NCI-H1930 (cell line): ENCODE results near the gene RGL1.

Source experiments
- DNase-seq, 2 experiments: peaks; one replicate each; lab custom pipeline; 2025; lab: John Stamatoyannopoulos, UW

Gene RGL1

GRCh38 chr1:183916574-183916973 is 111.7 kb downstream of the RGL1 start:
- DNase-seq: no peak

GRCh38 chr1:183918589-183918988 is 113.7 kb downstream of the RGL1 start:
- DNase-seq: no peak

- no peak for DNase-seq
Observed at GRCh38 chr1:183920651-183921050, 115.7 kb downstream of the RGL1 start.

GRCh38 chr1:183922197-183922596 is 117.3 kb downstream of the RGL1 start:
- no peak for DNase-seq

GRCh38 chr1:183925947-183926346 is 121.0 kb downstream of the RGL1 start:
- DNase-seq: no peak

- no peak for DNase-seq
Observed at GRCh38 chr1:183926983-183927382, 122.1 kb downstream of the RGL1 start.

GRCh38 chr1:183931646-183932271 is 126.8 kb downstream of the RGL1 start:
- DNase-seq: no peak

- no peak for DNase-seq
Observed at GRCh38 chr1:183932412-183932811, 127.5 kb downstream of the RGL1 start.

- no peak for DNase-seq
Observed at GRCh38 chr1:183933528-183934179, 128.7 kb downstream of the RGL1 start.

- DNase-seq: no peak
Observed at GRCh38 chr1:183934314-183934713, 129.4 kb downstream of the RGL1 start.

GRCh38 chr1:183936009-183936408 is 131.1 kb downstream of the RGL1 start:
- no peak for DNase-seq

GRCh38 chr1:183936791-183937190 is 131.9 kb downstream of the RGL1 start:
- no peak for DNase-seq

- no peak for DNase-seq
Observed at GRCh38 chr1:183937611-183938010, 132.7 kb downstream of the RGL1 start.

- DNase-seq: no peak
Observed at GRCh38 chr1:183941001-183941400, 136.1 kb downstream of the RGL1 start.

- no peak for DNase-seq
Observed at GRCh38 chr1:183942933-183943693, 138.2 kb downstream of the RGL1 start.

- DNase-seq: no peak
Observed at GRCh38 chr1:183945428-183946319, 140.8 kb downstream of the RGL1 start.

GRCh38 chr1:183946320-183946613 is 141.3 kb downstream of the RGL1 start:
- DNase-seq: no peak

GRCh38 chr1:183947988-183948387 is 143.1 kb downstream of the RGL1 start:
- DNase-seq: no peak

GRCh38 chr1:183952101-183952500 is 147.2 kb downstream of the RGL1 start:
- no peak for DNase-seq

- DNase-seq: no peak
Observed at GRCh38 chr1:183953031-183953430, 148.1 kb downstream of the RGL1 start.

GRCh38 chr1:183954496-183954895 is 149.6 kb downstream of the RGL1 start:
- no peak for DNase-seq

- DNase-seq: no peak
Observed at GRCh38 chr1:183956559-183957188, 151.8 kb downstream of the RGL1 start.
